Renal pelvis (tissue), 4 donors: ENCODE data around the gene CAMTA1. TPM values are rescaled to one million over a fixed set of nuclear protein-coding genes. Genes with fewer than 3 reads are reported as not detected.
"Not testable (repeated sequence)": the region's sequence is repeated elsewhere in the genome, so short reads cannot be mapped to it uniquely, and the experiment has no call there.

Experiments used
- DNase-seq: peaks from one replicate; pipeline ENCODE4 v3.0.0-alpha.2; 2013
- polyA plus RNA-seq, 3 donors: library from polyadenylated mRNA; unstranded; fragments of 120-200 nt; gene quantifications; one replicate each; pipeline ENCODE4 v1.2.1, GENCODE V29; 2013; ENCODE audit not compliant: insufficient read length in 3 of 3

CAMTA1 gene
- polyA plus RNA-seq, 3 donors = 72.3 to 83.1 (median 76.0) TPM

DNA sequence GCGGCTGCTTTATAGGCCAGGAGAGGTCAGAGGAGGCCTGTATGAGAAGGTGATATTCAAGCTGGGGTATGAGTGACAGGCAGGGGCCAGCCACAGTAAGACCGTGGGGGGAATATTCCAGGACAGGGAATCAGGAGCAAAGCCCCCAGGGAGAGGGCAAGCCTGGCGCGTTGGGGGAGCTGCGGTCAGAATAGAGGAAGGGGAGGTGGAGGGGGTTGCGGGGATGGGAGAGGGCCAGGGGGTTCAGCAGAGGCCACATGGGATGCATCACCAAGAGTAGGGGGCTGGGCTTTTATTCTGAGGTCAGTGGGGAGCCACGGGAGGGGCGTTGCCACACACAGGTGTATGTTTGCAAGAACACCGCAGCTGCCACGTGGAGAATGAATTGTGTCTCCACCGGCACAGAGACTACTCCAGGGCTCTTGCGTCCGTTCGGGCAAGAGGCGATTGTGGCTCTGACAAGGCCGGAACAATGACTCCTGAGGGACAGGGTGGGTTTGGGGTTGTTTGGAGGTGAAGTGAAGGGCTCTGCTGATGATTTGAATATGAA is 901.1 kb downstream of the CAMTA1 start:
- no peak for DNase-seq

DNA sequence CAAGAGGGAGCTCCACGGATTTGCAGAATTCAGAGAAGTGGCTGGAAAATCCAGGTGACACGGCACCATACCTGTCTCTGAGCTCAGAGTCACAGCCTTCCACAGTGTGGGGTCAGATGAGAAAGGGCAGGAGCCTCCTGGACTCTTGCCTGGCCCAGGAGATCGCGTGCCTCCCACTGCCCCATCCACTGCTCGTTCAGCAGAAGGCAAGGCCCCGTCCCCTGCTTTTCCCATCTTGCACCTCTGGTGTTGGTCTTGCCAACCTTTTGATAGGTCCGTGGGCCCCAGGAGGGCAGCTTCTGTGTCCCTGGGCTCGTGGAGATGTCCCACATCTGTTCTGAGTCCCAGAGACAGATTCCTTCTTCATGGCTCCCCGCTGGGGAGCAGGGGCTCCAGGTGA is 902.2 kb downstream of the CAMTA1 start:
- no peak for DNase-seq

DNA sequence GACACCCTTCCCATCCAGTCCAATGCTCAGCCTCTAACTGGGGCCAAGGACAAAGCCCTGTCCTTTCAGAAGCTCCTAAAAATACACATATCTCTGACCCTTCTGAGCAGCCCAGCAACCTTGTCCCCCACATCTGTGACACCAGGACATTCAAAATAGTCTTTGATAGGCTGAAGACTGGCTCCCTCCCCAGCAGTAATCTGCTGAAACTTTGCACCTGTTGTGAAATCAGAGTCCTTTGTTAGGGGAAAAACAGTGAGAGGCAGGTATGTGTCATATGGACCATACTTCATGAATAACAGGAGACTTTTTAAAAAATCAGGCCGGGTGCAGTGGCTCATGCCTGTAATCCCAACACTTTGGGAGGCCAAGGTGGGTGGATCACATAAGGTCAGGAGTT is 903.4 kb downstream of the CAMTA1 start:
- DNase-seq = no peak

DNA sequence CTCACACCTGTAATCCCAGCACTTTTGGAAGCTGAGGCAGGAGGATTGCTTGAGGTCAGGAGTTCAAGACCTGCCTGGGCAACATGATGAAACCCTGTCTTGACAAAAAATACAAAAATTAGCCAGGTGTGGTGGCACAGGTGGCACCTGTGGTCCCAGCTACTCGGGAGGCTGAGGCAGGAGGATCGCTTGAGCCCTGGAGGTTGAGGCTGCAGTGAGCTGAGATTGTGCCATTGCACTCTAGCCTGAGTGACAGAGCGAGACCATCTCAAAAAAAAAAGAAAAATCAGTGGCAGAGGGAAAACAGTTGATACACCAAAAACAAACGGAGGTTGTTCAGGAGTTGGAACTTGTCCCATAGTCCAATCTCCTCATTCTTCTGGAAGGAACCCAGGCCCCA is 904.1 kb downstream of the CAMTA1 start:
- not testable (repeated sequence) for DNase-seq

DNA sequence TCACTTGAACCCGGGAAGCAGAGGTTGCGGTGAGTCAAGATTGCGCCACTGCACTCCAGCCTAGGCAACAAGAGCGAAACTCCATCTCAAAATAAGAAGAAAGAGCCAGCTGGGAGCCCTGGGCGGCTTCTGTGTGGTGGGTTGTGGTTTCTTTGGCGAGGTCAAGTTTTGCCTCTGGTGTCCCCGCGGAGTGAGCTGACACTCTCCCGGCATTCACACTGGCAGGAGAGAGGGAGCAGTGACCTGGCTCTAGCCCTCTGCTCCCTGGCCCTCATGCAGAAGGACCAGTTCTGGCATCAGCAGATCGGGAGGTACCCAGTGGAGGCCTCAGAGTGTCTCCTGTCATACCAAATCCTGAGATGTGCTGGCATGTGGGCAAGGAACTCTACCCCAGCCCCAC is 904.8 kb downstream of the CAMTA1 start:
- no peak for DNase-seq

DNA sequence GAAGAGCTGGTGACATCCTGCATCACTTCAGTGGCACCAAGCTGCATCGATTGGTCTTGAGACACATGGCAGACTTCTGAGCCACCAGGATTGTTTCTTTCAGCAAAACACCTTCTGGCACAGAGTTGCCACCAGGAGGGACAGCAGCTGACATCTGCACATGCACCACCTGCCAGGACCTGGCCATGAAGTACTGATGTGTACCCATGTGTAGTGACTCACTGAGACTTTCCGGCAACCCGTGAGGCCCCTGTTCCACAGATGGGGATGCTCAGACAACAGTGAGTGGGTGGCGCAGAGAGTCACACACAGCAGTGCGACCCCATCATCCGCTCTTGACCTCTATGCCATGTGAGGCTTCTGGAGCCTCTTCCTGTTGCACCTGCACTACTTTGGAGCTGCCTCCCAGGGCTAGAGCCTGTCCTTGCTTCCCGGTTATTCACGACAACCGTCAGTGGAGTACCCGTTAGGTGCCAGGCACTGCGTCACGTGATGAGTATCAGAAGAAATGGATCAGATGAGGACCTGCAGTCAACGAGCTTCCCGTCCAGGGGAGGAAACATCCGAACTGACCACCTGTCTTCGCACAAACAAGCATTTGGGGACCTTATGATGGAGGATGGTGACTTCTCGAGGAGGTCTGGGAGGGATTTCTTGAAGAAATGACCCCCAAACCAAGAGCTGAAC is 905.4 kb downstream of the CAMTA1 start:
- no peak for DNase-seq

DNA sequence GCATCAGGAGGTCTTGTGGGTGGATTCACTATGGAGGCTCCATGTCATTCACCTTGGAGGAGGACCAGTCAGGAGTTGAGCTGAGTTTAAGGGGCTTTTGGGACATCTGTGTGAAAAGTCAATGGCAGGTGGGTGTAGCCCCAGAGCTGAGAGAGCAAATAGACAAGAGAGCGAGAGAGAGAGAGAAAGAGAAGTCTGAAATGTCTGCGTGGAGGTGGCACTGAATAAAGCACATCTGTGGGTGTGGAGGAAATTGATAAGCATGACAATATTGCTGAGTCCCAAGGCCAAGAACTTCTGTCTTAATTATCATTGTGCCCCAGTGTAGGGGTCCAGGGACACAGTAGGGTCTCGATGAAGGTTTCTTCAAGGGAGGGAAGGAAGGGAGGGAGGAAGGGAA is 906.3 kb downstream of the CAMTA1 start:
- no peak for DNase-seq

DNA sequence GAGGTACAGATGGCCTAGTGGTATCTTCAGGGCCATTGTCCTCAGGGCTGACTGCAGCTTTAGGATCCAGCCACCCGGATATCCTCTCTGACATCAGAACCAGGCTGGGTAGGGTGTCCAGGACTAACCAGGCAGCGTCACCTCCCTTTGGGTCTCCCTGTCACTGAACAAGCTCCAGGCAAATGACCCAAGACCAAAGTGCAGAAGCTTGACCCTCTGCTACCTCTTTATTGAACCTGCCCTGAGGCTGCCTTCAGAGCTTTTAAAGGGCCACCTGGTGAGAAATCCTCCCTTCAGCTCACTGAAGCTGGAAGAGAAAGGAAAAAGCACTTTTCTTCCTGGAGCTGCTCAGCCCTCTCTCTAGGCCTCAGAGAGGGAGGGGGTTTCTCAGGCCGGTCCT is 906.8 kb downstream of the CAMTA1 start:
- DNase-seq = no peak

DNA sequence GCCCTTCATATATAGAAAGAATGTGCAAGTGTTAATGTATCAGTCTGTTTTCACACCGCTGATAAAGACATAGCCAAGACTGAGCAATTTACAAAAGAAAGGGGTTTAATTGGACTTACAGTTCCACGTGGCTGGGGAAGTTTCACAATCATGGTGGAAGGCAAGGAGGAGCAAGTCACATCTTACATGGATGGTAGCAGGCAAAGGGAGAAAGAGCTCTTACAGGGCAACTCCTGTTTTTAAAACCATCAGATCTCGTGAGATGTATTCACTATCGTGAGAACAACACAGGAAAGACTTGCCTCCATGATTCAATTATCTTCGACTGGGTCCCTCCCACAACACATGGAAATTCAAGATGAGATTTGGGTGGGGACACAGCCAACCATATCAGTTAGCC is 907.8 kb downstream of the CAMTA1 start:
- not testable (repeated sequence) for DNase-seq

DNA sequence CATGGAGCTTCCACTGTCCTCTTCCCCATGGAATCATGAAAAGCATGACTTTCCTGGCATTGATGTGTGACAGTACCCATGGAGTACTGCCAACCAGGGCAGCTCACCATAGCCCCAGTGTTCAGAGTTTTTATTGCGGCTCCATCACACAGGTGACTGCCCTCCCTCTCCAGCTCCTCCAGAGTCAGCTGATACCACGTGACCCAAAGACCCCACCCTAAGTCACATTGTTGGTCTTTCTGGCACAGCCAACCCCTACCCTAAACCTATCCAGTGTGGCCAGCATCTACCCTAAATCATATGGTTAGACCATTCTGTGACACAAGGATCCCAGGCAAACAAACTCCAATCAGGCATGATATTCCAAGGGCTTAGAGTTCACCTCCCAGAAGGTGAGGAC is 908.4 kb downstream of the CAMTA1 start:
- DNase-seq = no peak

DNA sequence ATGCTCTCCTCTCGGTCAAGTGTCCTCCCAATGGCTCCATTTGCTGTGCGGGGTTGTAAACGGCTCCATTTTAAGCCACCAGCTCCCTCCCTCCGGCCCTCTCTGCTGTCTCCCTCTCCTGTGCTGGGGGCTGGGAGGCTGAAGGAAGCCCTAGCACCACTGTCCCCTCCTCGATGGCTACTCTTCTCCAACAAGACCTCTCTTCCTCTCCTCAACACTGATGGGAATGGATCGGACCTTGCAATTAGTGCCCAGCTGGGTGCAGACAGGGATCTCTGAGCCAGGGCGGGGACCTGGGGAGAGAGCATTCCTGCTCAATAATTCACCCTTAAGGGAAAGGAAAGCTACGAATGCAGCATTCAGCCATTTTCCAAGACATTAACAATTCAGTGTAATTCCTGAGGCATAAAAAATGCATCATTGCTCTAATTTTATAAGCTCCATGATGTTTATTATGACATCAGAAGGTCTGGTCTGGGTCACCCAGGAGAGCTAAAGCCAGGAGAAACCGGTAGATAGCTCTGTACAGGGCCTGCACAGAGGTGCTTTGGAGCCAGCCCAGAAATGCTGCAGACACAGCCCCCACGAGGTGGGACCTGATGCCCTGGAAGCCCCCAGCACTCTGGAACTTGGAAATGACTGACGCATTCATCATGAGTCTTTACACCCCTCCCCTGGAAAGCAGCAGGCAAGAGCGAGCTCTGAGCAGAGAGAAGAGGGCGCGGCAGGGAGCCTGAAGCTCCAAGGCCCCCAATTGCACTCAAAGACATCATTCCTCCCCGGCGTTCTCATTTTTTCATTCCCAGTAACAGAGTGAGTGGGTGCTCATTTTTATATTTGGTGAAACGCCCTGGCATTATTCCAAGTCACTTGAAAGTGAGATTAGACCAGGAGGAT is 909.6 kb downstream of the CAMTA1 start:
- DNase-seq = no peak

DNA sequence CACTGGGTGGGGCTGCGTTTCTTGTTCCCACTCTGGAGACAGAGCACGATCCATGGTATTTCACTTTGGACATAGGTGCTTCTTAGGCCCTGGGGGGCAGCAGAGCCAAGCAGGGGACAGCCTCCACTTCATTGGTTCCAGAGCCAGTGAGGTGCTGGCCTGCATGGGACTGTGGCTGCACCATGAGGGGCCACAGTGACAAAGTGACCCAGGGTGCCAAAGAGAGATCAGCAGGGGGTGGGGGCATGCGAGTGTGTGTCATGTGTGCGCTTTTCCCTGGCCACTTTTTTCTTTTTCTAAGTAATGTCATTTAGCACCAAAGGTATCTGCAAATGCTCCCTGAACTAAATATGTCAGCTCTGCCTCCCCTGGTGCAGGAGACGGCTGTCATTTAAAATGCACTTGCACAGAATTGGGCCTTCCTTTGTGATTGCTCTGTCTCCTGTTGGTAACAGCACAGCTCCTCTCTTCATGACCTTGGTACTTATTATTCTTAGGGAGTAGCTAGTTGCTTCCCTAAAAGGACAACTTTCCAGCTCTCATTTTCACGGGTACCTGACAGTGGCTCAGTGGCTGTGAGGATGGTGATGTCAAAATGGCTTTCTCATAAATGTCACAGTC is 910.4 kb downstream of the CAMTA1 start:
- no peak for DNase-seq

DNA sequence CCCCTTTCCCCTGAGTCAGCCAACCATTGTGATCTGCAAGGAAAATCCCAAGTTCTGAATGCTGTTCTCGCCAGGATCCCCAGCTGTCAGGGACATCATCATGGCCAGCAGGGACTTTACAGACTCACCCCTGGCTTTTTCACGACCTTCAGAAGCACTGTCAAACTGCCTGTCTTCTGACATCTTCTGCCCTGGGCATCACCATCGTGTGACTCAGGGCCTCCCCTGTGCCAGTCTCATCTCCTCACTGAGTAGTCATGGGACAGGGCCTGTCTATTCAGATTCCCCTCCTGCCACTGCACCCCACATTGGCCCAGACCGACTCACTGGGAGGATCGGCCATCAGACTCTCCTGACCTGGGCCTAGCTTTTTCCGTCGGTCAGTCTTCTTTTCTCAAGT is 913.4 kb downstream of the CAMTA1 start:
- DNase-seq = no peak

DNA sequence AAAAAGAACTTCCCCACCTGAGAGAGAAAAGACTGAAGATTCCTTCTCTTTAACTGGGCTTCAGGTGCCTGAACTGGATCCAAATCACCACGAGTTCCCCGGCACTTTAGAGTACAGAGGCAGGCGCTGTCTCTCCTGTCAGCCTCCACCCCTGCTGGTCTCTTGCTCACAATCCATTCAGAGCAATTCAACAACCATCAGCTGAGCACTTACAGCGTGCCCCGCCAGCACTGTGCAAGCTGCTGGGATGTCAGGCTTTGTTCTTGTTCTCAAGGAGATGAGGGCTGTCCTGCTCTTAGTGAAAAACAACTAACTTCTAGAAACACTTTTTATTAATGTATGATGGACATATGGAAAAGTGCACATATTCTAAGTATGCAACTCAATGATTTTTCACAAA is 917.1 kb downstream of the CAMTA1 start:
- DNase-seq = no peak

DNA sequence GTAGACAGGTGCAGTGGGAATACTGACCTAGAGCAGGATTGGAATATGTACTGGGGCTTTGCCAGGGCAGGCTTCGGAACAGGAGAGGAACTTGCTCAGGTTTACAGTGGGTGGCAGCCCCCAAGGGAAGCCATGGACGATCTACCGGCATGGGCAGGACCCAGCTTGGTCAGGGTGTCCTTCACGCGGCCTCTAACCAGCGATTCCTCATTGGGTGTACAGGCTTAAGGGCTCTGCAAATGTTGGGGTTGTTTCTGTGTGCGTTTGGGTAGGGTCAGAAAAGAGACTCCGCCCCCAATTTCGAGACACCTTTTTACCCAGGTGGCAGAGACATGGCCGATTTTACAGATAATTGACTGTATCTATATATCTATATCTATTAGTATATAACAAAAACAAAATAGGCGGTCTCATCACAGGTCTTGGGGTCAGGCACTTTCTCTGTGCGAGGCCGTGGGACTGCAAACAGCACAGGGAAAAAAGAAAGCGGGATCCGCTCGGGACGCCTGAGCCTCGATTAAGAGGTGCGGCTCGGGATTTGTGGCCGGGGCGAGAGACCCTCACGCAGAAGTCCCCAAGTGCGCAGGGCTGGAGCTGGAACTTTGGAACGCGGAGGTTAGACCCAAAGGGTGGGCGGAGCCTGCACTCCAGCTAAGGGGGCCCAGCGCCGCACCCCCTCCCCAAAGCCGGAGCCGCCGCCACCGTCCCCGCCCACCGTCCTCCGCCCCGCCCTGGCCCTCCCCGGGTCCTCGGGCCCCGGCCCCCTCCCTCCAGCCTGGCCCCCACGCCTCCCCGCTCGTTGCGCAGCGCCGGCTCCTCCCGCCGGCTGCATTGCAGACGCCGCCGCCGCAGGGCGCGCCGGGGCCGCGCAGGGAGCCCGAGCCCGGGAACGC is 918.3 kb downstream of the CAMTA1 start:
- DNase-seq = peak; percentile 24

DNA sequence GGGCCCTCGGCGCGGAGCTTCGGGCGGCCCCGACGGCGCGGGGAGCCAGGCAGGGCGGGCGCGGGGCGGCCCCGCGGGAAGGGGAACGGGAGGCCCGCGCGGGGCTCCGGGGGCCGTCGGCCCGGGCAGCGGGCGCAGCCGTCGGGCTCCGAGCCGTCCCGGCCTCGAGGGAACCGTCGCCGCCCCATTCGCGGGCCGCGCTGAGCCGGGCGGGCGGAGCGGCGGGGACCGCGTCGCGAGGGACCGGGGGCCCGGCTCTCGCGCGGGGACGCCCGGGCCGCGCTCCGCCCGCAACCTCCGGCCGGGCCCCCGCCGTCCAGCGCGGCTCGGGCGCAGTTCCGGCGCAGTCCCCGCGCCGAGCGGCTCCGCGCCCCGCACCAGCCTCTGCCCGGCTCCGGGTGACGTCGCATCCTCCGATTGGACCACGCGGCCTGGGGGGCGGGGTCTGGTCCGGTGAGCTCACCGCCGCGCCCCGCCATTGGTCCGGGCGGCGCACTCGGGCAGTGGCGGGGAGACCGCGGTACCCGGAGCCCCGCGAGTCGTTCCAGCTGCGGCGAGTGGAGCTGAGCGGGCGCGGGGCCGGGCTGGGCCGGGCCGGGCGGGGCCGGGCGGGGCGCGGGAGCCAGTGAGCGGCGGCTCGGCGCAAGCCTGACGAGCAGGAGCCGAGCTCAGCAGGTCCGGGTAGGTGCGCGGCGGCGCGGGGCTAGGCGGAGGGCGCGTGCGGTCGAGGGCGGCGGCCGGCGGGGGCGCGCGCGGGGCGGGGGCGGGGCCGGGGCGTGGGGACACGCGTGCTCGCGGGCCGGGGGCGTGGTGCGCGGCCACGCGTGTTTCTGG is 919.2 kb downstream of the CAMTA1 start:
- DNase-seq = peak; percentile 93

DNA sequence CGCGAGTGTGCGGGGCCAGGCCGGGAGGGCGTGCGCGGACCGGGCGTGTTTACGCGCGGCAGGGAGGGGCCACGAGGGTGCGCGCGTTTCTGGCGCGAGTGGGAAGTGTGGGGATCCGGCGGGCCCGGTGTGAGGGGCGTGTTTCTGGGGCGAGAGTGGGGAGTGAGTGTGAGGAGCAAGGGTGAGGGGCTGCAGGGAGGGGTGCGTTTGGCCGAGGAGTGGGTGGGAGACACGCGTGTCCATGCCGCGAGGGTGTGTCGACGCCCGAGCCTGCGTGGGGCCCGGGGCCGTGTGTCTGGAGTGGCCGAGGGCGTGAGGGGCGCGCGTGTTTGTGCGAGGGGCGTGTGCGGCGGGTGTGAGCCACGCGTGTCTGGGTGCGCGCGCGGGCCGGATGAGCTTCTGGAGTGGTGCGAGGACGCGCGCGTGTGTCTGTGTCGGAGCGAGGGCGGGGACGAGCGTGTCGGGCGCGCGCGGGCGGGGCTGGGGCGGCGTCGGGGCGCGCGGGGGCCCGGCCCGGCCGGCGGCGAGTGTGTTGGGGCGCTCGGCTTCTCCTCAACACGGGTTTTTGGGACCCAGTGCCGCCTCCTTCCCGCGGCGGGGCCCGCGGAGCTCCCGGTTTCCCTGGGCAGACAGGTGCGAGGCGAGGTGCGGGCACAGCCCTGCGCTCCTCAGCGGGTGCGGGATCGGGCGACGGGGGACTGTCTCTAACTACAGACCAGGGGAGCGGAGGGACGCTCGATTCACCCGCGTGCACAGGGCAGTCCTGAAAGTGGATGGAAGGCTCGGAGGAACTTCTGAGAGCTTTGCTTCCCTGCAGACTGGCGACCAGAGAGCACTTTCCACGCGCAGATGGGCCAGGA is 920.0 kb downstream of the CAMTA1 start:
- DNase-seq = no peak

DNA sequence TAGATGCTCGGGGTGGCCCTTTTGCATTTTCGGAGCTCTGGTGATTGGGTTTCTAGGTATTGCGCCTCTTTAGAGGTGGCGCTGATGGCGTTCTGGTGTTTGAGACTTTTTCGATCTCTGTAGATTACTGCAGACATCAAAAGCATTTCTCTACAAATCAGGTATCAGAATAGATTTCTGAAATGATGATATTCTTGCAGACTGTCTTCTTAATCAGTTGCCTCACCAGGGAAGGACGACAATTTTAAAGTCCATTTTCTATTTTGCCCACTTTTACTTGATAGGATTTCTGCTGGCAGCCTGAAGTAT is 920.6 kb downstream of the CAMTA1 start:
- no peak for DNase-seq

DNA sequence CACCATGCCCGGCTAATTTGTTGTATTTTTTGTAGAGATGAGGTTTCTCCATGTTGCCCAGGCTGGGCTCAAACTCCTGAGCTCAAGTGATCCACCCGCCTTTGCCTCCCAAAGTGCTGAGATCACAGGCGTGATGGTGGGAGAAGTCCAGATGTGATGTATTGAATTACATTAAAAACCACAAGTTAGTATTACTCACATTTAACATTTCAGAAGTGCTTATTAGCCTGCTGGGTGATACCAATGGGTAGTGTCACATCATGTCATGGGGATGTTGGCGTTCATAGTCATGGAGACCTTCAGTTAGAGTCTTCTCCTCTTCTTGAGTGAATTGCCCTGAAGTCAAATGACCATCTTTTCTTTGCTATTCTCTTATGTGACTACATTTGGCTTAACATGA is 922.3 kb downstream of the CAMTA1 start:
- no peak for DNase-seq

DNA sequence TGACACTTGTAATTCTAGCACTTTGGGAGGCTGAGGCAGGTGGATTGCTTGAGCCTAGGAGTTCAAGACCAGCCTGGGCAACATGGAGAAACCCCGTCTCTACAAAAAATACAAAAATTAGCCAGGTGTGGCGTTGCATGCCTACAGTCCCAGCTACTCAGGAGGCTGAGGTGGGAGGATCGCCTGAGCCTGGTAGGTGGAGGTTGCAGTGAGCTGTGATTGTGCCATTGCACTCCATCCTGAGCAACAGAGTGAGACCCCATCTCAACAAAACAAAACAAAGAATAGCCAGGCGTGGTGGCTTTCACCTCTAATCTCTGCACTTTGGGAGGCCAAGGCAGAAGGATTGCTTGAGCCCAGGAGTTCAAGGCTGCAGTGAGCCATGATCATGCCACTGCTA is 922.8 kb downstream of the CAMTA1 start:
- DNase-seq = not testable (repeated sequence)
